GM13977 (cell line): ENCODE measurements around the gene MPHOSPH9.

Source experiments
- DNase-seq: peaks from one replicate; pipeline ENCODE4 v3.0.0; 2012; ENCODE audit warnings: low spot score
- in situ Hi-C: fragments of 300-500 bp; cut with MboI; formaldehyde crosslinking; loops from one replicate; pipeline ENCODE4 v1.12.0; 2022; ENCODE audit warnings: low sequenced_read_pairs, low pct_unique_long_range_greater_than_20kb, mixed read lengths, inconsistent platforms; ENCODE audit not compliant: unreplicated experiment
- TF ChIP-seq, protein P1 (sequence below): IDR thresholded peaks from 2 replicates; pipeline ENCODE4 v1.5.1; 2012; ENCODE audit warnings: mild to moderate bottlenecking, control low read depth; ENCODE audit not compliant: insufficient read depth; ENCODE audit errors: extremely low read depth, missing control alignments

The MPHOSPH9 gene

DNA sequence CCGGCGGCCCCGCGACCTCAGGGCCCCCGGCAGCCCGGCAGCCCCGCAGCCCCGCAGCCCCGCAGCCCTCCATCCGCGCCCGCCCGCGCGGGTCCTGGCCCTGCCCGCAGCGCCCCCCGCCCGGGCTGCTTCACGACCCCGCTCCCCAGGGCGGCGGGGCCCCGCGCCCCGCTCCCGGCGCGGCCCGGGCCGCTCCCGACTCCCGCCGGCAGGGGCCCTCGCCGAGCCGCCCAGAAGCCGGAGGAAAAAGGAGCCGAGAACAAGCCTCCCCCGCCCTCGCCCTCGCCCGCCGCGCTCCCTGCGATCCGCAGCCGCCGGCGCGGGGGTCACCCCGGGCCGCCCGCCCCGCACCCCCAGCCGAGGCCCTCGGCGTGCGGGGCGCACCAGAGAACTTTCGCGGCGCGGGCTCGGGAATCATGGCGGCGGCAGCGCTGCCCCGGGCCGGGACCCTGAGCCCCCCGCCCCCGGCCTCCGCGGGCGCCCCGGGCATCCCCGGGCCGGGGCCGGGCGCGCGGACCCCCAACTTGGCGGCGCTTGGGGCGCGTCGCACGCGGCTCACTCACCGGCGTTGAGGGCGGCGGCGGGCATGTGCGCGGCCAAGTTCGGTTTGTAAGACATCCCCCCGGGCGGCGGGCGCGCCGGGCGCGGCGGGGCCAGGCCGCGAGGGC, 38.2 kb upstream of the MPHOSPH9 start:
- TF ChIP-seq, protein P1, sequence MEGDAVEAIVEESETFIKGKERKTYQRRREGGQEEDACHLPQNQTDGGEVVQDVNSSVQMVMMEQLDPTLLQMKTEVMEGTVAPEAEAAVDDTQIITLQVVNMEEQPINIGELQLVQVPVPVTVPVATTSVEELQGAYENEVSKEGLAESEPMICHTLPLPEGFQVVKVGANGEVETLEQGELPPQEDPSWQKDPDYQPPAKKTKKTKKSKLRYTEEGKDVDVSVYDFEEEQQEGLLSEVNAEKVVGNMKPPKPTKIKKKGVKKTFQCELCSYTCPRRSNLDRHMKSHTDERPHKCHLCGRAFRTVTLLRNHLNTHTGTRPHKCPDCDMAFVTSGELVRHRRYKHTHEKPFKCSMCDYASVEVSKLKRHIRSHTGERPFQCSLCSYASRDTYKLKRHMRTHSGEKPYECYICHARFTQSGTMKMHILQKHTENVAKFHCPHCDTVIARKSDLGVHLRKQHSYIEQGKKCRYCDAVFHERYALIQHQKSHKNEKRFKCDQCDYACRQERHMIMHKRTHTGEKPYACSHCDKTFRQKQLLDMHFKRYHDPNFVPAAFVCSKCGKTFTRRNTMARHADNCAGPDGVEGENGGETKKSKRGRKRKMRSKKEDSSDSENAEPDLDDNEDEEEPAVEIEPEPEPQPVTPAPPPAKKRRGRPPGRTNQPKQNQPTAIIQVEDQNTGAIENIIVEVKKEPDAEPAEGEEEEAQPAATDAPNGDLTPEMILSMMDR = peak; percentile 81
- in situ Hi-C loops = no loop called here
- DNase-seq = peak; percentile 93

DNA sequence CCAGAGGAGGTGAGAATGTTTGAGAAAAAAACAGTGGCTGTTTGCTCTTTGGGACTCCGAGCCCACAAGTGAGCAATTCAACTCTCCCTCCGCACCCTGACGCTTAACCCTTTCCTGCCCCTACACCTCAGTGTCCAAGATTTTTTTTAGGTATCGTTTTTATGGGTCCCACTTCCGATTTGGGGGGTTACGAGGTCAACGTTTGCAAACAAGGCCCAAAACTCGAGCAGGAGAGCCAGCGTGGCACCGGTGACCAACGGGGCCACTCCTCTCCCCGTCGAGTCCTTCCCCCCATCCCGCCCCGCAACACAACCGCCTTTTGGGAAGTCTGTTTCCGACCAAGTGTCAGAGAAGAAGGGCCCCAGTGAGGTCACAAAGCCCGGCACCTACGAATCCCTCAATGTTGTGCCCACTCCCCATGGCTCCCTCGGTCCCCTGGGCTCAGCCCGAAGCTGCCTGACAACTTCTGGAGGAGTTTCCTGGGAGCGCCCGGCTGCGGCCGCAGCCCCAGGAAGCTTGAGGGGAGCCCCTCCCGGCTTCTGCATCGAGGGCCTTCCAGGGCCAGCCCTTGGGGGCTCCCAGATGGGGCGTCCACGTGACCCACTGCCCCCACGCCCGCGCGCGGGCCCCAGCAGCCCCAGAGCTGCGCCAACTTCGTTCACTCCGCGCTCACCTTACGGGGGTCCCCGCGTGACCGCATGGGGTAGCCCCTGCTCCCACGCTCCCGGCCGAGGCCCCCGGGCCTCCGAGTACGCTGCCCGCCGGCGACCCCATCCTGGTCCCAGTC, 37.5 kb upstream of the MPHOSPH9 start:
- in situ Hi-C loops = no loop called here
- TF ChIP-seq, protein P1 = no peak
- peak; percentile 43 for DNase-seq

DNA sequence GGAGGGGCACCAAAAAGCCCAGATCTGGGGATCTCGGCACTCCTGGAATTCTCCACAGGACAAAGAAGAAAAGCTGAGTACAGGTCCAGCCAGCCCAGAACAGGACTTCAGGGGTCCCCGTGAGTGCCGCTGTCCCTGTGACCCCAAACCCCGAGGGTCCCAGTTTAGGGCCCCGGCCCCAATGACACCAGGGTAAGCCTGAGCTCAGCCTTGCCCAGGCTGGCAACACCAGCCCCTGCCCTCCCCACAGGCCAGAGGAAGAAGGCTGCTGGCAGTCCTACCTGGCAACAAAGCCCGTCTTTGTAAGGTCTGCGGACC, 36.9 kb upstream of the MPHOSPH9 start:
- TF ChIP-seq, protein P1 = no peak
- DNase-seq = peak; percentile 50
- in situ Hi-C loops = no loop called here

DNA sequence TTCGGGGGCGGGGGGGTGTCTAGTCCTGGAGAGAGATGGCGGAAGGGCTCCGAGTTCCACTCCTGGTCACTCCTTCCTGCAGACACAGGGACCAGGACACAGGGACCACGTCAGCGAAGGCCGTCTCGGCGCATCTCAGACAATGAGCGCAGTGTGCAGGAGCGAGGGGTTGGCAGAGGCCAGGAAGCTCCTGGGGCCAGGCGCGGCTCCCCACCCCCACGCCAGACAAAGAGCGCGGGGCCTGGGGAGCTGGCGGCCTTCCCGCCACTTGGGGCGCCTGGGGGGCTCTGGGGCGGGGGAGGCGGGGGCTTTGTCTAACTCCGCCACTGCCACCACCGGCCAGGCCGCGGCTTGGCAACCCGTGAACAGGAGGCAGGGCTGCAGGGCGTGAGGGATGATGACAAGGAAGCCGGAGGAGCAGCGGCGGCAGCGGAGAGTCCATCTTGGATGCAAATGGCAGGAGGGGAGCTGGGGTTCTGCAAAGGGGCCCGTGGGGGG, 36.5 kb upstream of the MPHOSPH9 start:
- TF ChIP-seq, protein P1 = no peak
- in situ Hi-C loops = no loop called here
- DNase-seq = peak; percentile 74

DNA sequence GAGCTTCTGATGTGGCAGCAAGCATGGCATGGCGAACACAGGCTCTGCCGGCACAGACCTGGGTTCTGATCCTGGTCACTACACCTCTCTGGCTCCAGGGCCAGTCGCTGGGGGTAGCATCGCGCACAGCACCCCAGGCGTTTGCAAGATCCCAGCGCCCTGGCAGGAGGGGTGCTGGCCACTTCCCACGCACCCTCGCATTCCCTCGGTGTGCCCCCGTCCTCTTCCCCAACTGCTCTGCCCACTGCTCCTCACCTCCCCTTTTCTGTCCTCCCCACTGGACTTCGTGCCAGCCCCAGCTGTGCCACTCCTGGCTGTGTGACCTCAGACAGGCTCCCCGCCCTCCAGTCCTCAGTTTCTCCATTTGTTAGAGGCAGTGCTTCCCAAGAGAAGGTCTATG, 35.9 kb upstream of the MPHOSPH9 start:
- TF ChIP-seq, protein P1 = no peak
- DNase-seq = no peak
- in situ Hi-C loops = no loop called here

DNA sequence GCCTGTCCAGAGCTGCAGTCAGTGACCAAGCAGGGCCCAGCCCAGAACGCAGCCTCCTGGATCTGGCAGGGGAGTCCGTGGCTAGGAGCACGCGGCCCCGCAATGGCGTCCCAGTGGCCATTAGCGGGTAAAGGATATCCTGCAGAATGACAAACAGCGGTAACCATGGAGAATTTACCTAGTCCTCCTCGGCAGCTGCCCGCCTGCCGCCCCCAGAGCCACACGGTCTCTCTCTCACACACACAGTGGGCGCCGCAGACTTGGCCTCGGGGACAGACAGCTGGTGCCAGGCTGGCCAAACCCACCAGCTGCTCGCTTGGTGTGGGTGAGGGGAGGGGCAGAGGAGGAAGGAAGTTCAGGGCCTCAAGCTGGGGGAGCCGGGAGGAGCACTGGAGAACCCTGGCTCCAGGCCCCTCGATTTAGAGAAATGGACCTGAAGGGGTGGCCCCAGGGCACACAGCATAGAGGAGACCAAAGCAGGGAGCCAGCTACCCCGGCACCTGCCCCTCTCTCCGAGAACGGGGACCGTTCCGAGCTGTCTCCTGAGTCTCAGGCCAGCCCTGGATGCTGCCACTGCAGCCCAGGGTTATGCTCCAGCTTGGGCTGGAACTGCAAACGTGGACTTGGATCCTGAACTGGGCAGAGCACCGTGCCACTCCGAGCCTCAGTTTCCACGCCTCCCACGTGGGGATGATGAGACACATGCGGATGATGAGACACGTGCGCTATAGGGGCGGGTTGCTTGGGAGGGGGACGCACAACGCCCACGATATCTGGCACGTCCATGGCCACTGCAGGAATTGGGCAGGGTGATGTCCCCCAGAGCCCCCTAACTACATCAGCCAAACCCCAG, 35.3 kb upstream of the MPHOSPH9 start:
- no peak for DNase-seq
- TF ChIP-seq, protein P1 = no peak
- in situ Hi-C loops = no loop called here
